ENCODE results near the gene ABLIM2. TPM values are rescaled to one million over a fixed set of nuclear protein-coding genes. Genes with fewer than 3 reads are reported as not detected.

The ABLIM2 gene
- total RNA-seq, 1 donor from 2014 or later: 7.5 TPM

GRCh38 chr4:8168832-8169598, 10.4 kb upstream of the ABLIM2 start:
- H3K27me3 Mint-ChIP-seq (ENCODE audit: unreplicated experiment): peaks cover 6% of the 10 kb centered on the region
- DNase-seq: no peak
- peaks cover 20% of the 10 kb centered on the region for H3K4me1 Mint-ChIP-seq (ENCODE audit: low read depth, unreplicated experiment)
- H3K27ac Mint-ChIP-seq (ENCODE audit: unreplicated experiment): no peak overlapping the region
- H3K36me3 Mint-ChIP-seq (ENCODE audit: unreplicated experiment): no peaks in the 10 kb centered on the region
- TF ChIP-seq CTCF (IDR thresholded peaks at IDR 0.05; ENCODE audit: partially characterized antibody, unreplicated experiment): no peak
- peaks cover 6% of the 10 kb centered on the region for H3K9me3 Mint-ChIP-seq (ENCODE audit: unreplicated experiment)
- no peak overlapping the region for H3K4me3 Mint-ChIP-seq (ENCODE audit: unreplicated experiment)

GRCh38 chr4:8168232-8168631, 9.6 kb upstream of the ABLIM2 start:
- Mint-ChIP-seq H3K27me3 (ENCODE audit: unreplicated experiment) (peaks cover 6% of the 10 kb centered on the region), H3K27ac (ENCODE audit: unreplicated experiment) (no peak overlapping the region), H3K4me1 (ENCODE audit: low read depth, unreplicated experiment) (peaks cover 20% of the 10 kb centered on the region), H3K9me3 (ENCODE audit: unreplicated experiment) (peaks cover 6% of the 10 kb centered on the region), H3K4me3 (ENCODE audit: unreplicated experiment) (no peak overlapping the region), H3K36me3 (ENCODE audit: unreplicated experiment) (no peaks in the 10 kb centered on the region)
- peak; percentile 86 for TF ChIP-seq CTCF (IDR thresholded peaks at IDR 0.05; ENCODE audit: partially characterized antibody, unreplicated experiment)
- DNase-seq: no peak

- TF ChIP-seq CTCF (IDR thresholded peaks at IDR 0.05; ENCODE audit: partially characterized antibody, unreplicated experiment): no peak
- Mint-ChIP-seq H3K9me3 (ENCODE audit: unreplicated experiment) (peaks cover 6% of the 10 kb centered on the region), H3K4me1 (ENCODE audit: low read depth, unreplicated experiment) (peaks cover 20% of the 10 kb centered on the region), H3K27ac (ENCODE audit: unreplicated experiment) (no peak overlapping the region), H3K4me3 (ENCODE audit: unreplicated experiment) (no peak overlapping the region), H3K36me3 (ENCODE audit: unreplicated experiment) (no peaks in the 10 kb centered on the region), H3K27me3 (ENCODE audit: unreplicated experiment) (peaks cover 6% of the 10 kb centered on the region)
- no peak for DNase-seq
These were observed 9.2 kb upstream of the ABLIM2 start for GRCh38 chr4:8167815-8168214.

GRCh38 chr4:8167291-8167690, 8.7 kb upstream of the ABLIM2 start:
- Mint-ChIP-seq H3K27ac (ENCODE audit: unreplicated experiment) (no peak overlapping the region), H3K27me3 (ENCODE audit: unreplicated experiment) (peaks cover 3% of the 10 kb centered on the region), H3K9me3 (ENCODE audit: unreplicated experiment) (peaks cover 6% of the 10 kb centered on the region), H3K36me3 (ENCODE audit: unreplicated experiment) (no peaks in the 10 kb centered on the region), H3K4me1 (ENCODE audit: low read depth, unreplicated experiment) (peaks cover 18% of the 10 kb centered on the region), H3K4me3 (ENCODE audit: unreplicated experiment) (no peak overlapping the region)
- no peak for DNase-seq
- TF ChIP-seq CTCF (IDR thresholded peaks at IDR 0.05; ENCODE audit: partially characterized antibody, unreplicated experiment): no peak

- H3K4me3 Mint-ChIP-seq (ENCODE audit: unreplicated experiment): no peak overlapping the region
- TF ChIP-seq CTCF (IDR thresholded peaks at IDR 0.05; ENCODE audit: partially characterized antibody, unreplicated experiment): no peak
- H3K4me1 Mint-ChIP-seq (ENCODE audit: low read depth, unreplicated experiment): peaks cover 12% of the 10 kb centered on the region
- no peak overlapping the region for H3K27ac Mint-ChIP-seq (ENCODE audit: unreplicated experiment)
- H3K27me3 Mint-ChIP-seq (ENCODE audit: unreplicated experiment): peaks cover 3% of the 10 kb centered on the region
- peaks cover 6% of the 10 kb centered on the region for H3K9me3 Mint-ChIP-seq (ENCODE audit: unreplicated experiment)
- no peak for DNase-seq
- no peaks in the 10 kb centered on the region for H3K36me3 Mint-ChIP-seq (ENCODE audit: unreplicated experiment)
These were observed 6.8 kb upstream of the ABLIM2 start for GRCh38 chr4:8165374-8165896.
